ENCODE measurements around the gene CSNK1G1.

- TF ChIP-seq CTCF (IDR thresholded peaks at IDR 0.05) (no peak), POLR2A (IDR thresholded peaks at IDR 0.05) (no peak), POLR2AphosphoS5 (IDR thresholded peaks at IDR 0.05) (no peak), EP300 (IDR thresholded peaks at IDR 0.05) (no peak)
These were observed 217.5 kb downstream of the CSNK1G1 start for GRCh38 chr15:64138331-64138941.
